Right lobe of liver (tissue), 6 donors: ENCODE data around the gene TTC23L. TPM values are rescaled to one million over a fixed set of nuclear protein-coding genes. Genes with fewer than 3 reads are reported as not detected.

ENCODE experiments used
- ATAC-seq, 4 donors: fragments of 200-7000 bp; cut with Tn5 transposase; one replicate each; pipeline ENCODE4 v1.9.1; 2020; ENCODE audit warnings: mild to moderate bottlenecking in 4 of 4, moderate library complexity in 4 of 4
- DNase-seq, 3 donors: peaks; one replicate each; pipeline ENCODE4 v3.0.0-alpha.2; 2020
- H3K27ac ChIP-seq, 3 donors: fragments of 200-600 bp; one replicate each; pipeline ENCODE4 v1.8.0; 2022
- H3K27me3 ChIP-seq, 2 donors: fragments of 200-600 bp; one replicate each; pipeline ENCODE4 v1.8.0; 2022
- H3K36me3 ChIP-seq, 4 donors: fragments of 200-600 bp; sonication (generic) in 1 of 4; one replicate each; pipeline versions ENCODE4 v1.5.1 to v1.8.0; 2017 to 2022; ENCODE audit warnings: control low read depth in 1 of 4
- H3K4me1 ChIP-seq, 4 donors: fragments of 200-600 bp; sonication (generic) in 1 of 4; one replicate each; pipeline versions ENCODE4 v1.5.1 to v1.8.0; 2017 to 2022; ENCODE audit warnings: control low read depth in 1 of 4
- H3K4me3 ChIP-seq, 3 donors: fragments of 200-600 bp; one replicate each; pipeline ENCODE4 v1.8.0; 2022
- H3K9me3 ChIP-seq, 4 donors: fragments of 200-600 bp; sonication (generic) in 1 of 4; one replicate each; pipeline versions ENCODE4 v1.5.1 to v1.8.0; 2017 to 2022; ENCODE audit warnings: control low read depth in 1 of 4
- CTCF ChIP-seq, 4 donors: fragments of 200-600 bp in 3 of 4; fragments of 450-650 bp in 1 of 4; IDR thresholded peaks; one replicate each; pipeline versions ENCODE4 v1.5.1 to v1.8.0; 2016 to 2022; ENCODE audit warnings: antibody characterized with exemption in 4 of 4, mild to moderate bottlenecking in 2 of 4
- POLR2A ChIP-seq: fragments of 450-650 bp; IDR thresholded peaks from one replicate; pipeline ENCODE4 v1.6.1; 2017; ENCODE audit warnings: antibody characterized with exemption, mild to moderate bottlenecking
- WGBS: methylation state at CpG from one replicate; pipeline ENCODE4 v1.1.6; 2018; ENCODE audit warnings: low coverage, low lambda C conversion rate; ENCODE audit not compliant: insufficient coverage; ENCODE audit errors: missing lambda C conversion rate; 5-methylcytosine and 5-hydroxymethylcytosine counted together
- intact Hi-C, 2 donors: fragments of 100-400 bp; cut with DNase I; formaldehyde crosslinking; loops; one replicate each; pipeline versions ENCODE4 v1.11.2 to v1.14.1; 2022
- long read RNA-seq: library from polyadenylated mRNA; unstranded; transcript quantifications from one replicate; pipeline ENCODE4 v2.0.0, GENCODE V29; 2019
- total RNA-seq, 6 experiments: library from RNA; depleted of rRNA in 2 of 6; stranded (reverse); fragments of >200 nt in 2 of 6; fragmentation: NEBNext Ultra II Directional in 3 of 6; extraction: Animal tissue kit (Norgen Biotek cat#: 25700) in 3 of 6; gene quantifications; one replicate each; pipeline versions ENCODE4 v1.1.0 to v1.2.4, GENCODE V29; 2016 to 2023
- donor health status: DM: no; HTN: yes; CAD: no.
- donor health status: DM: no; HTN: no; CAD: no.
- donor health status: DM: no; HTN: no; CAD: no.
- donor health status: DM: no; HTN: yes; CAD: no.
- donor health status: DM: no; HTN: yes; CAD: no.

TTC23L gene, protein sequence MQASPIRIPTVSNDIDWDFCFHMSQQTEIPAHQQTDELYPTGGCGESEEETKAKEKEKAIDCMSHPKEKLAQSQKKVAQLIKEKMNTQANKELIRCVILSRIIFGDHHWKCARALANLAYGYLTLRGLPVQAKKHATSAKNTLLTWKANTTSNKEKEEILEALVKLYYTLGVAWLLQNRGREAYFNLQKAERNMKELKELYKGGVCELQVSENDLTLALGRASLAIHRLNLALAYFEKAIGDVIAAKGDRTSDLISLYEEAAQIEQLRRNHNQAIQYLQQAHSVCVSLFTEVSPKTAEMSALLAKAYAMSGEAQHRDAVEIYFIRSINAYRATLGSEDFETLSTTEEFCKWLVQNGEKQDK
- under 1 TPM in 2 of 6 experiments, not detected in 4; 0.15 to 0.51 TPM for total RNA-seq
- long read RNA-seq = 0 reads

- Histone ChIP-seq H3K27me3 (no peaks in the 10 kb centered on the region), H3K4me3 (peak within 1 kb of the TSS; percentile 72 to 93 (median 85)), H3K4me1 (no peaks in the 10 kb centered on the region), H3K36me3 (no peaks in the 10 kb centered on the region), H3K27ac (peak within 1 kb of the TSS in 2 of 3 donors; percentile 18 to 56), H3K9me3 (no peaks in the 10 kb centered on the region)
- 1% methylated on average over 25 of the region's 73 CpGs for WGBS
- peak; percentile 93 to 96 (median 95) for DNase-seq
- ATAC-seq = peak; percentile 97 to 98 (median 98)
- intact Hi-C loops = no loop called here
- TF ChIP-seq POLR2A (peak; percentile 76), CTCF (IDR thresholded peaks at IDR 0.05) (no peak)
Measured at GRCh38 chr5:34838785-34839714, at the start of gene TTC23L. Gene TTC23L, plus strand, starts transcription at chr5:34839164. Its CDS starts 1,508 bp downstream, at chr5:34840672.

- intact Hi-C loops = no loop called here
Measured at GRCh38 chr5:34789639-34790038, 49.3 kb upstream of the TTC23L start.

DNA sequence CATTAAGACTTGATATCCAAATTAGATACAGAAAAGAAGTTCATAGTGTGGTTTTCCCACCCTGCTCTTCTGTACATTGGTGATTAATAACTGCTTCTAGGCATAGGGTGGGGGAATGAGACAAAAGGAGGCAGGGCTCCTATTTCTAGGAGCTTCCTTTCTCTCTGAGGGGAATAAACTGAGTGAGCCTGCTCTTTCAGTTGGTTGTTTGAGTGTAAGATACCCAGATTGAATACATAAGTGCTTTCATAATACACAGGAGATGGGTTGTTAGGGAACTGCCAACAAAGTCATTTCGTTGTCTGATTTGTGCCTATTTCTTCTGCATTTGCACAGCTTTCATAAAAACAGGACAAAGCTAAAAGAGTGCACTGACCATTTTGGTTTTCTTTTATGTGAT lies 48.9 kb upstream of the TTC23L start:
- H3K4me1 ChIP-seq = no peaks in the 10 kb centered on the region
- no peaks in the 10 kb centered on the region for H3K27me3 ChIP-seq
- no peak overlapping the region for H3K27ac ChIP-seq
- no peaks in the 10 kb centered on the region for H3K9me3 ChIP-seq
- peaks cover 0 to 2% (median 0%) of the 10 kb centered on the region in 4 donors for H3K36me3 ChIP-seq
- intact Hi-C loops = no loop called here
- WGBS = 12% methylated on average over 1 of the region's 1 CpG
- H3K4me3 ChIP-seq = no peak overlapping the region
- ATAC-seq = no peak
- TF ChIP-seq POLR2A (no peak), CTCF (IDR thresholded peaks at IDR 0.05) (no peak)
- DNase-seq = no peak

More at GRCh38 chr5:34789639-34790038, 49.3 kb upstream of the TTC23L start:
- H3K27ac ChIP-seq = no peak overlapping the region
- TF ChIP-seq CTCF (IDR thresholded peaks at IDR 0.05) (no peak), POLR2A (no peak)
- WGBS = 83% methylated on average over 2 of the region's 2 CpGs
- no peaks in the 10 kb centered on the region for H3K4me1 ChIP-seq
- no peak for ATAC-seq
- peaks cover 0 to 2% (median 0%) of the 10 kb centered on the region in 4 donors for H3K36me3 ChIP-seq
- H3K27me3 ChIP-seq = no peaks in the 10 kb centered on the region
- no peak overlapping the region for H3K4me3 ChIP-seq
- no peaks in the 10 kb centered on the region for H3K9me3 ChIP-seq
- DNase-seq = no peak

- Histone ChIP-seq H3K27ac (no peak overlapping the region), H3K9me3 (no peaks in the 10 kb centered on the region), H3K4me3 (no peak overlapping the region), H3K27me3 (no peaks in the 10 kb centered on the region), H3K36me3 (peaks cover 0 to 5% (median 1%) of the 10 kb centered on the region in 4 donors), H3K4me1 (no peaks in the 10 kb centered on the region)
- peak in 3 of 4 donors; percentile 57 to 64 (median 59) for ATAC-seq
- intact Hi-C loops = no loop called here
- DNase-seq = no peak
- 90% methylated on average over 2 of the region's 5 CpGs for WGBS
- TF ChIP-seq CTCF (IDR thresholded peaks at IDR 0.05) (no peak), POLR2A (no peak)
Measured at GRCh38 chr5:34791761-34792244, 47.2 kb upstream of the TTC23L start.
